Stimulated activated CD8-positive, alpha-beta memory T cell treated with anti-CD3 and anti-CD28 coated beads, Interleukin-12 subunit alpha, Interleukin-12 subunit beta, amount 100 ng/mL, for 24 hours (primary cell): ENCODE results near the gene ETV2.
A peak's percentile ranks its signal among the peaks of the same experiment; 100 is the strongest.
"Not testable (repeated sequence)": the region's sequence is repeated elsewhere in the genome, so short reads cannot be mapped to it uniquely, and the experiment has no call there.

Experiments
- DNase-seq: peaks from one replicate; pipeline ENCODE4 v3.0.0-alpha.2; 2020; ENCODE audit errors: extremely low read depth

Gene ETV2

GRCh38 chr19:35628264-35628564 is 13.3 kb upstream of the ETV2 start:
- DNase-seq: no peak

GRCh38 chr19:35628565-35629331 is 12.8 kb upstream of the ETV2 start, which contains the start of gene RBM42:
TSS of gene RBM42 (plus strand) at chr19:35629036. CDS start at chr19:35629154, 118 bp downstream.
- DNase-seq: peak; percentile 93

GRCh38 chr19:35629332-35629633 is 12.3 kb upstream of the ETV2 start:
- no peak for DNase-seq

- no peak for DNase-seq
Measured at GRCh38 chr19:35633727-35634440, 7.7 kb upstream of the ETV2 start.

- no peak for DNase-seq
Measured at GRCh38 chr19:35636651-35637050, 4.9 kb upstream of the ETV2 start.

GRCh38 chr19:35637165-35637564 is 4.4 kb upstream of the ETV2 start:
- no peak for DNase-seq

GRCh38 chr19:35639321-35639639 is 2.3 kb upstream of the ETV2 start:
- DNase-seq: no peak

GRCh38 chr19:35639863-35640262 is 1.7 kb upstream of the ETV2 start:
- DNase-seq: no peak

- DNase-seq: no peak
Measured at GRCh38 chr19:35642312-35642711, 767 bp downstream of the ETV2 start.

GRCh38 chr19:35642798-35643254 is 1.3 kb downstream of the ETV2 start:
- no peak for DNase-seq

- no peak for DNase-seq
Measured at GRCh38 chr19:35643255-35644205, 2.0 kb downstream of the ETV2 start.

GRCh38 chr19:35644206-35644986 is 2.9 kb downstream of the ETV2 start:
- DNase-seq: peak; percentile 90

- peak; percentile 62 for DNase-seq
Measured at GRCh38 chr19:35644987-35645679, 3.6 kb downstream of the ETV2 start.

- DNase-seq: no peak
Measured at GRCh38 chr19:35645680-35646511, 4.4 kb downstream of the ETV2 start.

GRCh38 chr19:35648017-35648961 is 6.7 kb downstream of the ETV2 start, which contains the start of gene COX6B1:
TSS of gene COX6B1 (plus strand) at chr19:35648323. CDS start at chr19:35651244, 2,921 bp downstream.
- peak; percentile 79 for DNase-seq

- DNase-seq: no peak
Measured at GRCh38 chr19:35650581-35650980, 9.0 kb downstream of the ETV2 start.

- DNase-seq: not testable (repeated sequence)
Measured at GRCh38 chr19:35654828-35655227, 13.3 kb downstream of the ETV2 start.

GRCh38 chr19:35655600-35655999 is 14.1 kb downstream of the ETV2 start:
- DNase-seq: no peak

GRCh38 chr19:35656700-35657099 is 15.2 kb downstream of the ETV2 start:
- no peak for DNase-seq
